ENCODE results near the gene CRYBG1. TPM values are rescaled to one million over a fixed set of nuclear protein-coding genes. Genes with fewer than 3 reads are reported as not detected.
"Not testable (repeated sequence)": the region's sequence is repeated elsewhere in the genome, so short reads cannot be mapped to it uniquely, and the experiment has no call there.

CRYBG1 gene
- total RNA-seq, 2 donors from 2014 or later = 23.0 to 23.3 TPM

- no peaks in the 10 kb centered on the region for H3K9me3 Mint-ChIP-seq
- DNase-seq (ENCODE audit: low spot score in 2 of 2) (no peak), ATAC-seq (peak; percentile 35 to 63)
- peaks cover 6 to 31% of the 10 kb centered on the region in 2 donors for H3K36me3 Mint-ChIP-seq
- H3K27ac Mint-ChIP-seq = peak overlapping the region; percentile 73 to 79
These were observed 174.5 kb downstream of the CRYBG1 start for GRCh38 chr6:106535012-106535411.

- DNase-seq (ENCODE audit: low spot score in 2 of 2) (no peak), ATAC-seq (no peak)
- Mint-ChIP-seq H3K9me3 (no peaks in the 10 kb centered on the region), H3K36me3 (peaks cover 6 to 30% of the 10 kb centered on the region in 2 donors), H3K27ac (peak overlapping the region in 1 of 2 donors; percentile 37)
These were observed 175.8 kb downstream of the CRYBG1 start for GRCh38 chr6:106536357-106536756.

GRCh38 chr6:106536851-106537250, 176.3 kb downstream of the CRYBG1 start:
- Mint-ChIP-seq H3K27ac (peak overlapping the region; percentile 22 to 55), H3K36me3 (peaks cover 6 to 30% of the 10 kb centered on the region in 2 donors), H3K9me3 (no peaks in the 10 kb centered on the region)
- DNase-seq (ENCODE audit: low spot score in 2 of 2) (no peak), ATAC-seq (peak; percentile 39)

GRCh38 chr6:106537662-106538061, 177.1 kb downstream of the CRYBG1 start:
- H3K36me3 Mint-ChIP-seq = peaks cover 6 to 25% of the 10 kb centered on the region in 2 donors
- H3K9me3 Mint-ChIP-seq = no peaks in the 10 kb centered on the region
- no peak for ATAC-seq
- DNase-seq (ENCODE audit: low spot score in 2 of 2) = no peak
- H3K27ac Mint-ChIP-seq = peak overlapping the region; percentile 55 to 77

- DNase-seq (ENCODE audit: low spot score in 2 of 2) = no peak
- Mint-ChIP-seq H3K36me3 (peaks cover 6 to 22% of the 10 kb centered on the region in 2 donors), H3K27ac (peak overlapping the region in 1 of 2 donors; percentile 47), H3K9me3 (no peaks in the 10 kb centered on the region)
- no peak for ATAC-seq
These were observed 177.6 kb downstream of the CRYBG1 start for GRCh38 chr6:106538145-106538544.

- DNase-seq (ENCODE audit: low spot score in 2 of 2) (no peak), ATAC-seq (no peak)
- peak overlapping the region in 1 of 2 donors; percentile 70 for H3K27ac Mint-ChIP-seq
- H3K9me3 Mint-ChIP-seq = no peaks in the 10 kb centered on the region
- H3K36me3 Mint-ChIP-seq = peaks cover 15 to 30% of the 10 kb centered on the region in 2 donors
These were observed 179.4 kb downstream of the CRYBG1 start for GRCh38 chr6:106539936-106540335.

- Mint-ChIP-seq H3K36me3 (peaks cover 16 to 35% of the 10 kb centered on the region in 2 donors), H3K9me3 (no peaks in the 10 kb centered on the region), H3K27ac (peak overlapping the region in 1 of 2 donors; percentile 36)
- no peak for ATAC-seq
- DNase-seq (ENCODE audit: low spot score in 2 of 2) = no peak
These were observed 179.9 kb downstream of the CRYBG1 start for GRCh38 chr6:106540432-106540831.

GRCh38 chr6:106540907-106541306, 180.4 kb downstream of the CRYBG1 start:
- ATAC-seq (no peak), DNase-seq (ENCODE audit: low spot score in 2 of 2) (no peak)
- Mint-ChIP-seq H3K27ac (no peak overlapping the region), H3K9me3 (no peaks in the 10 kb centered on the region), H3K36me3 (peaks cover 21 to 39% of the 10 kb centered on the region in 2 donors)

GRCh38 chr6:106546261-106546690, 185.8 kb downstream of the CRYBG1 start:
- DNase-seq (ENCODE audit: low spot score in 2 of 2) (no peak), ATAC-seq (peak; percentile 74 to 85)
- H3K27ac Mint-ChIP-seq = peak overlapping the region; percentile 82 to 98
- peaks cover 33 to 54% of the 10 kb centered on the region in 2 donors for H3K36me3 Mint-ChIP-seq
- peaks cover 0 to 4% of the 10 kb centered on the region in 2 donors for H3K9me3 Mint-ChIP-seq

GRCh38 chr6:106546691-106547414, 186.3 kb downstream of the CRYBG1 start:
- Mint-ChIP-seq H3K27ac (peak overlapping the region; percentile 82 to 98), H3K36me3 (peaks cover 35 to 60% of the 10 kb centered on the region in 2 donors), H3K9me3 (peaks cover 0 to 6% of the 10 kb centered on the region in 2 donors)
- ATAC-seq (peak; percentile 82 to 93), DNase-seq (ENCODE audit: low spot score in 2 of 2) (no peak)

GRCh38 chr6:106547601-106548453, 187.3 kb downstream of the CRYBG1 start:
- DNase-seq (ENCODE audit: low spot score in 2 of 2) (peak in 1 of 2 donors; percentile 47), ATAC-seq (peak in 1 of 2 donors; percentile 49)
- peaks cover 35 to 63% of the 10 kb centered on the region in 2 donors for H3K36me3 Mint-ChIP-seq
- peak overlapping the region; percentile 82 to 98 for H3K27ac Mint-ChIP-seq
- H3K9me3 Mint-ChIP-seq = peaks cover 0 to 6% of the 10 kb centered on the region in 2 donors

GRCh38 chr6:106548926-106549455, 188.5 kb downstream of the CRYBG1 start:
- peaks cover 45 to 66% of the 10 kb centered on the region in 2 donors for H3K36me3 Mint-ChIP-seq
- not testable (repeated sequence) for H3K9me3 Mint-ChIP-seq; DNase-seq (ENCODE audit: low spot score in 2 of 2); ATAC-seq
- peak overlapping the region; percentile 55 to 79 for H3K27ac Mint-ChIP-seq

GRCh38 chr6:106549521-106549920, 189.0 kb downstream of the CRYBG1 start:
- Mint-ChIP-seq H3K36me3 (peaks cover 40 to 62% of the 10 kb centered on the region in 2 donors), H3K27ac (peak overlapping the region; percentile 55), H3K9me3 (peaks cover 0 to 6% of the 10 kb centered on the region in 2 donors)
- DNase-seq (ENCODE audit: low spot score in 2 of 2) (no peak), ATAC-seq (no peak)

GRCh38 chr6:106551155-106551554, 190.6 kb downstream of the CRYBG1 start:
- ATAC-seq (no peak), DNase-seq (ENCODE audit: low spot score in 2 of 2) (no peak)
- Mint-ChIP-seq H3K27ac (no peak overlapping the region), H3K9me3 (peaks cover 0 to 6% of the 10 kb centered on the region in 2 donors), H3K36me3 (peaks cover 29 to 47% of the 10 kb centered on the region in 2 donors)

- peak; percentile 97 for ATAC-seq
- H3K36me3 Mint-ChIP-seq = peaks cover 29 to 41% of the 10 kb centered on the region in 2 donors
- peak in 1 of 2 donors; percentile 25 for DNase-seq (ENCODE audit: low spot score in 2 of 2)
- peaks cover 0 to 6% of the 10 kb centered on the region in 2 donors for H3K9me3 Mint-ChIP-seq
- peak overlapping the region; percentile 80 to 87 for H3K27ac Mint-ChIP-seq
These were observed 192.9 kb downstream of the CRYBG1 start for GRCh38 chr6:106553440-106553839.

- ATAC-seq = no peak
- Mint-ChIP-seq H3K9me3 (peaks cover 0 to 6% of the 10 kb centered on the region in 2 donors), H3K36me3 (peaks cover 17 to 25% of the 10 kb centered on the region in 2 donors), H3K27ac (no peak overlapping the region)
- DNase-seq (ENCODE audit: low spot score in 2 of 2) = no peak
These were observed 195.2 kb downstream of the CRYBG1 start for GRCh38 chr6:106555767-106556166.

All from activated naive CD4-positive, alpha-beta T cell treated with anti-CD3 and anti-CD28 coated beads, Interleukin-2, amount 50 U/mL, for 72 hours (primary cell).